A673 (cell line): ENCODE data around the gene CELF4. TPM values are rescaled to one million over a fixed set of nuclear protein-coding genes. Genes with fewer than 3 reads are reported as not detected.

Experiments used
- BruUV-seq: library from RNA; stranded (reverse); fragments of 400-500 nt; replicated peaks from 2 replicates; lab custom pipeline; 2021; lab: Mats Ljungman, UMichigan
- CTCF ChIA-PET: fragments of 300-600 bp; sonication (Branson Sonifier 250); formaldehyde crosslinking; loops from one replicate; lab custom pipeline; 2022; ENCODE audit warnings: antibody characterized with exemption; lab: Charles Lee
- POLR2A ChIA-PET: fragments of 300-600 bp; sonication (Branson Sonifier 250); formaldehyde crosslinking; loops from one replicate; lab custom pipeline; 2022; ENCODE audit warnings: antibody characterized with exemption; ENCODE audit not compliant: low non-redundant PET; lab: Charles Lee
- DNase-seq: peaks from one replicate; pipeline ENCODE4 v3.0.0-alpha.2; 2015; ENCODE audit warnings: low spot score
- H3K27ac ChIP-seq: fragments of 200-600 bp; sonication (generic); 2 replicates; pipeline ENCODE4 v1.5.1; 2016; ENCODE audit warnings: mixed run types, low read depth, mild to moderate bottlenecking, mixed read lengths, antibody characterized with exemption, low read length; ENCODE audit not compliant: poor library complexity, severe bottlenecking
- H3K27me3 ChIP-seq: fragments of 200-600 bp; sonication (generic); replicated peaks from 2 replicates; pipeline ENCODE4 v1.6.1; 2017; ENCODE audit warnings: mixed run types, low read depth, mild to moderate bottlenecking, mixed read lengths, antibody characterized with exemption, low read length; ENCODE audit not compliant: insufficient read depth, poor library complexity
- H3K36me3 ChIP-seq: fragments of 200-600 bp; sonication (generic); 2 replicates; pipeline ENCODE4 v1.6.1; 2016; ENCODE audit warnings: mixed run types, mild to moderate bottlenecking, mixed read lengths, antibody characterized with exemption, low read length; ENCODE audit not compliant: insufficient read depth, poor library complexity, severe bottlenecking
- H3K4me1 ChIP-seq: fragments of 200-600 bp; sonication (generic); 2 replicates; pipeline ENCODE4 v1.6.1; 2017; ENCODE audit warnings: mixed run types, mild to moderate bottlenecking, mixed read lengths, antibody characterized with exemption, low read length; ENCODE audit not compliant: insufficient read depth, poor library complexity, severe bottlenecking
- H3K4me3 ChIP-seq: fragments of 200-600 bp; sonication (generic); 2 replicates; pipeline ENCODE4 v1.5.1; 2016; ENCODE audit warnings: low read depth, mixed run types, mild to moderate bottlenecking, mixed read lengths, low read length; ENCODE audit not compliant: poor library complexity, severe bottlenecking
- H3K9me3 ChIP-seq: fragments of 200-600 bp; sonication (generic); 2 replicates; pipeline ENCODE4 v1.6.1; 2016; ENCODE audit warnings: mixed run types, low read depth, mild to moderate bottlenecking, mixed read lengths, antibody characterized with exemption, low read length; ENCODE audit not compliant: poor library complexity, severe bottlenecking
- EZH2 ChIP-seq: fragments of 200-600 bp; sonication (generic); IDR thresholded peaks from 2 replicates; pipeline ENCODE4 v1.6.1; 2017; ENCODE audit warnings: borderline replicate concordance, low read depth, mild to moderate bottlenecking, mixed read lengths, antibody characterized with exemption, low read length; ENCODE audit not compliant: poor library complexity, severe bottlenecking
- intact Hi-C: fragments of 100-400 bp; cut with micrococcal nuclease; formaldehyde crosslinking; loops from one replicate; pipeline ENCODE4 v1.10.0; 2022; ENCODE audit not compliant: unreplicated experiment
- total RNA-seq: library from RNA; stranded (reverse); gene quantifications from 2 replicates; pipeline ENCODE4 v1.2.3, GENCODE V29; 2021
- TF ChIP-seq, protein P1 (sequence below): fragments of 300-800, 200-600 bp; sonication (generic); conservative IDR thresholded peaks from 2 replicates; pipeline ENCODE4 v1.5.1; 2017; ENCODE audit warnings: low read depth, mild to moderate bottlenecking, antibody characterized with exemption, low read length, moderate library complexity, mixed read lengths

The CELF4 gene
- total RNA-seq, 1 experiment from 2014 or later, result not detected

DNA sequence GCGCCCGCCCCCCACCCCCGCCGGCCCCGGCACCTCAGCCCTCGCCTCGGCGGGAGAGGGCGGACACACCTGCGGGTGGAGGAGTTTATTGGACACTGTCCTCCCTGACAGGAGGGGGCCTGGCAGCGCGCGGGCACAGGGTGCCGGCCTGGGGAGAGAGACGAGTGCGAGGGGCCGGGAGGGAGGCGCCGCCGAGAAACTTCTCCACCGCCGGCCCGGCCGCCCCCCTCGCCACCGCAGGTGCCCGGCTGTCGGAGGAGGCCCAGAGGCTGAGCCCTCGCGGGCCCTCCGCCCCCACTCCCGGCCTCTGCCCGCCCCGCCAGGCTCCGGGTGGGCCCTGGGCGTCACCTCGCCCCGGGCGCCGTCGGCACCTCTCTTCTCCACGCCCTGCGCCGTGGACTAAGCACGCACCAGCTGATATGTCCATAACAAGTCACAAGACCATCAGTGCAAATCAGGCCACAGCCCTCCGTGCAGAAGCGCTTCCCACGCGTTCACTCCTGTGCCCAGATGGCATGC lies 311.3 kb downstream of the CELF4 start:
- no TSS peak for BruUV-seq
- no peak overlapping the region for H3K27ac ChIP-seq
- ChIA-PET POLR2A (no interaction called here), CTCF (no interaction called here)
- TF ChIP-seq, protein P1, sequence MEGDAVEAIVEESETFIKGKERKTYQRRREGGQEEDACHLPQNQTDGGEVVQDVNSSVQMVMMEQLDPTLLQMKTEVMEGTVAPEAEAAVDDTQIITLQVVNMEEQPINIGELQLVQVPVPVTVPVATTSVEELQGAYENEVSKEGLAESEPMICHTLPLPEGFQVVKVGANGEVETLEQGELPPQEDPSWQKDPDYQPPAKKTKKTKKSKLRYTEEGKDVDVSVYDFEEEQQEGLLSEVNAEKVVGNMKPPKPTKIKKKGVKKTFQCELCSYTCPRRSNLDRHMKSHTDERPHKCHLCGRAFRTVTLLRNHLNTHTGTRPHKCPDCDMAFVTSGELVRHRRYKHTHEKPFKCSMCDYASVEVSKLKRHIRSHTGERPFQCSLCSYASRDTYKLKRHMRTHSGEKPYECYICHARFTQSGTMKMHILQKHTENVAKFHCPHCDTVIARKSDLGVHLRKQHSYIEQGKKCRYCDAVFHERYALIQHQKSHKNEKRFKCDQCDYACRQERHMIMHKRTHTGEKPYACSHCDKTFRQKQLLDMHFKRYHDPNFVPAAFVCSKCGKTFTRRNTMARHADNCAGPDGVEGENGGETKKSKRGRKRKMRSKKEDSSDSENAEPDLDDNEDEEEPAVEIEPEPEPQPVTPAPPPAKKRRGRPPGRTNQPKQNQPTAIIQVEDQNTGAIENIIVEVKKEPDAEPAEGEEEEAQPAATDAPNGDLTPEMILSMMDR, result no peak
- H3K9me3 ChIP-seq, result no peaks in the 10 kb centered on the region
- intact Hi-C loops, result no loop called here
- H3K36me3 ChIP-seq, result no peaks in the 10 kb centered on the region
- peak overlapping the region; percentile 24 for H3K4me3 ChIP-seq
- DNase-seq, result no peak
- no peaks in the 10 kb centered on the region for H3K4me1 ChIP-seq
- peaks cover 47% of the 10 kb centered on the region for H3K27me3 ChIP-seq

DNA sequence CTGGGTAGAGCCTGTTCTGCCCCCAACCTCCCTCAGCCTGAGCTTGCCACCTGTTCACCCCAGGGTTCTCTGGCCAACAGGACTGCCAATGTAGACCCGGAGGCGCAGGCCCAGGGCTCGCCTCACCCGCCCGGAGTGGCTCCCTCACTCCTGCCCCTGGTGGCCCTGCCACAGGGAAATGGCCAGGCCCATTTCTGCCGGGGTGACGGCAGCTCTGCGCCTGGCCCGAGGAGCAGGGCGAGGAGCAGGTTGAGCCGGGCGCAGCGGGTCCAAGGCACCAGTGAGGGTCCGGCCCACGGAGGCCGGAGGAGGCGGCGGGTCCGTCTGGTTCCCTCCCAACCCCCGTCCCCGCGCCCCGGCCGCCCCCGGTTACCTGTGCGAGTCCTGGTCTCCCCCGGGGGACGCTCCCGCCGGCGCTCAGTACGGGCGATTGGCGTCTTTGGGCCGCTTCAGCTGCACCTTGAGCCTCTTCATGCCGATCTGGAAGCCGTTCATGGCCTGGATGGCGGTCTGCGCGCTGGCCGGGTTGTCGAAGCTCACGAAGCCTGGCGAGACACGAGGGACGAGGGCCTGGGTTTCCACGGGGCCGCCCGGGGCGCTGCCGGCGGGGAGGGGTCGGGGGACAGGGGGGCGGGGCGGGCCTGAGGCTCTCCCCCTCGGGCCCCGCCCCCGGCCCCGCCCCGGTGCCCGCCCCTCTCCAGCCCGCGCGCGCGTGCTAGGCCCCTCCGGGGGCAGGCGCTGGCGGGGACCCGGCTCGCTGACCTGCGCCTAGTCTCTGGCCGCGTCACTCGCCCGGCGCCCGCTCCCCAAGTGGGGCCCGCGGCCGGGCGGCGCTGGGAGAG lies 312.0 kb downstream of the CELF4 start:
- ChIA-PET CTCF (no interaction called here), POLR2A (no interaction called here)
- H3K4me1 ChIP-seq, result no peaks in the 10 kb centered on the region
- DNase-seq, result peak; percentile 41
- no peak for TF ChIP-seq EZH2
- TF ChIP-seq, protein P1, result no peak
- BruUV-seq, result no TSS peak
- H3K4me3 ChIP-seq, result peak overlapping the region; percentile 24
- H3K9me3 ChIP-seq, result no peaks in the 10 kb centered on the region
- intact Hi-C loops, result no loop called here
- no peak overlapping the region for H3K27ac ChIP-seq
- H3K36me3 ChIP-seq, result no peaks in the 10 kb centered on the region
- H3K27me3 ChIP-seq, result peaks cover 43% of the 10 kb centered on the region

DNA sequence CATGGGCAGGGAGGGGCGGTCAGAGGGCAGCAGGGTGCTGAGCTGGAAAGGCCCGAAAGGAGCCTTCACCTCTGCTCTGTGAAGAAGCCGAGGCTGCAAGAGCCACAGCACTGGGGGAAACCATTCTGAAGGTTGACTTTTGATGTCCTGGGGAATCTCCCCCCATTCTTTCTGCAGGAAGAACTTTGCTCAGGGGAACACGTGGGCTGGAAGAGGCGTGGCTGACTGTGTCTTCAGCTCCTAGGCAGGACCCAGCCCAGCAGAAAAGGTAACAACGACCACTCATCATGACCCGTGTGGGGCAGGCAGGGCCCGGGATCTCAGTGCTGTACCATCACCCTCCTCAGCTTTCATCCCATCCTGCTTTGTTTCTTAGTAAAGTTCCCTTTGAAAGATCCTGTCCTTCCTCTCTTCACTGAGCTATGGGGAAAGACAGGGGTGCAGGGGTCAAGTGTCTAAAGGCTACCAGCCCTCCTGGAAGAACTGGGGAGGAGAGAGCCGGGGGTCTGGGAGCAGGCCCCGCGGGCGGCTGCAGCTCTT lies 312.7 kb downstream of the CELF4 start:
- no peaks in the 10 kb centered on the region for H3K4me1 ChIP-seq
- no peak for TF ChIP-seq EZH2
- TF ChIP-seq, protein P1, result no peak
- no peaks in the 10 kb centered on the region for H3K36me3 ChIP-seq
- H3K27me3 ChIP-seq, result peaks cover 36% of the 10 kb centered on the region
- no peak for DNase-seq
- ChIA-PET POLR2A (no interaction called here), CTCF (no interaction called here)
- no peak overlapping the region for H3K4me3 ChIP-seq
- intact Hi-C loops, result no loop called here
- H3K9me3 ChIP-seq, result no peaks in the 10 kb centered on the region
- no TSS peak for BruUV-seq
- no peak overlapping the region for H3K27ac ChIP-seq
